ENCODE results near the gene ACTN4.

GRCh38 chr19:38702278-38702677 is 54.8 kb downstream of the ACTN4 start:
- TF ChIP-seq, protein P1, sequence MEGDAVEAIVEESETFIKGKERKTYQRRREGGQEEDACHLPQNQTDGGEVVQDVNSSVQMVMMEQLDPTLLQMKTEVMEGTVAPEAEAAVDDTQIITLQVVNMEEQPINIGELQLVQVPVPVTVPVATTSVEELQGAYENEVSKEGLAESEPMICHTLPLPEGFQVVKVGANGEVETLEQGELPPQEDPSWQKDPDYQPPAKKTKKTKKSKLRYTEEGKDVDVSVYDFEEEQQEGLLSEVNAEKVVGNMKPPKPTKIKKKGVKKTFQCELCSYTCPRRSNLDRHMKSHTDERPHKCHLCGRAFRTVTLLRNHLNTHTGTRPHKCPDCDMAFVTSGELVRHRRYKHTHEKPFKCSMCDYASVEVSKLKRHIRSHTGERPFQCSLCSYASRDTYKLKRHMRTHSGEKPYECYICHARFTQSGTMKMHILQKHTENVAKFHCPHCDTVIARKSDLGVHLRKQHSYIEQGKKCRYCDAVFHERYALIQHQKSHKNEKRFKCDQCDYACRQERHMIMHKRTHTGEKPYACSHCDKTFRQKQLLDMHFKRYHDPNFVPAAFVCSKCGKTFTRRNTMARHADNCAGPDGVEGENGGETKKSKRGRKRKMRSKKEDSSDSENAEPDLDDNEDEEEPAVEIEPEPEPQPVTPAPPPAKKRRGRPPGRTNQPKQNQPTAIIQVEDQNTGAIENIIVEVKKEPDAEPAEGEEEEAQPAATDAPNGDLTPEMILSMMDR (conservative IDR thresholded peaks at IDR 0.05; ENCODE audit: low read depth, low read length), result no peak
- no peak for TF ChIP-seq POLR2A (IDR thresholded peaks at IDR 0.05; ENCODE audit: low read depth, low read length)
- no peak for TF ChIP-seq RFX5 (IDR thresholded peaks at IDR 0.05; ENCODE audit: low read depth, low read length)
- TF ChIP-seq BHLHE40 (IDR thresholded peaks at IDR 0.05; ENCODE audit: low read depth, low read length), result no peak
- no peak for TF ChIP-seq MAZ (IDR thresholded peaks at IDR 0.05; ENCODE audit: borderline replicate concordance, low read depth, low read length)
- TF ChIP-seq RAD21 (IDR thresholded peaks at IDR 0.05; ENCODE audit: low read length), result no peak

Data from IMR-90 (cell line).